ENCODE data around the gene PCIF1.

GRCh38 chr20:45972500-45973183 is 38.2 kb downstream of the PCIF1 start:
- TF ChIP-seq ZNF274 (IDR thresholded peaks at IDR 0.05; ENCODE audit: low read depth, low read length): no peak
- no peak for TF ChIP-seq YY1 (IDR thresholded peaks at IDR 0.05; ENCODE audit: insufficient read depth, insufficient read length)
- no peak for TF ChIP-seq SUZ12 (IDR thresholded peaks at IDR 0.05; ENCODE audit: extremely low read depth, insufficient read depth, insufficient read length)
